ENCODE measurements around the gene UBL3. TPM values are rescaled to one million over a fixed set of nuclear protein-coding genes. Genes with fewer than 3 reads are reported as not detected.

Gene UBL3
- total RNA-seq, 2 experiments from 2014 or later: 39.5 to 41.9 TPM

- ChIA-PET POLR2A (interaction anchor here (1.2 kb wide), 1 partner anchor 13 kb away, joined by 3 read pairs; no protein-coding TSS in a partner anchor), CTCF (no interaction called here)
- H3K27me3 Mint-ChIP-seq: no peaks in the 10 kb centered on the region
- intact Hi-C loops (cut with DNase I, micrococcal nuclease): no loop called here
- no peaks in the 10 kb centered on the region for H3K9me3 Mint-ChIP-seq
- Histone ChIP-seq H3K36me3 (ENCODE audit: insufficient read depth, low read length) (no peaks in the 10 kb centered on the region), H3K4me3 (ENCODE audit: low read length) (no peak overlapping the region), H3K4me1 (ENCODE audit: insufficient read depth, low read length) (peaks cover 1% of the 10 kb centered on the region), H3K27me3 (ENCODE audit: control insufficient read depth in 1 of 2, insufficient read depth in 2 of 2, low read length in 2 of 2) (no peaks in the 10 kb centered on the region), H3K27ac (ENCODE audit: low read depth in 1 of 2, low read length in 2 of 2) (no peak overlapping the region), H3K9me3 (ENCODE audit: control insufficient read depth in 1 of 2, insufficient read depth in 1 of 2, low read length in 2 of 2) (no peaks in the 10 kb centered on the region)
- no peak for DNase-seq
- no peak overlapping the region for H3K4me3 Mint-ChIP-seq
- H3K27ac Mint-ChIP-seq: no peak overlapping the region
- ATAC-seq (ENCODE audit: poor library complexity): no peak
- no peak for TF ChIP-seq CTCF (IDR thresholded peaks at IDR 0.05)
- peaks cover 83% of the 10 kb centered on the region for H3K4me1 Mint-ChIP-seq (ENCODE audit: low read depth)
- H3K36me3 Mint-ChIP-seq (ENCODE audit: low read depth): no peaks in the 10 kb centered on the region
These were observed 39.5 kb downstream of the UBL3 start for GRCh38 chr13:29810898-29811297.

- Histone ChIP-seq H3K4me3 (ENCODE audit: low read length) (no peak overlapping the region), H3K27me3 (ENCODE audit: control insufficient read depth in 1 of 2, insufficient read depth in 2 of 2, low read length in 2 of 2) (no peaks in the 10 kb centered on the region), H3K36me3 (ENCODE audit: insufficient read depth, low read length) (no peaks in the 10 kb centered on the region), H3K9me3 (ENCODE audit: control insufficient read depth in 1 of 2, insufficient read depth in 1 of 2, low read length in 2 of 2) (no peaks in the 10 kb centered on the region), H3K27ac (ENCODE audit: low read depth in 1 of 2, low read length in 2 of 2) (no peak overlapping the region), H3K4me1 (ENCODE audit: insufficient read depth, low read length) (peaks cover 4% of the 10 kb centered on the region)
- ChIA-PET POLR2A (interaction anchor here (1.2 kb wide), 1 partner anchor 12 kb away, joined by 3 read pairs; no protein-coding TSS in a partner anchor), CTCF (no interaction called here)
- Mint-ChIP-seq H3K4me3 (no peak overlapping the region), H3K9me3 (no peaks in the 10 kb centered on the region), H3K36me3 (ENCODE audit: low read depth) (no peaks in the 10 kb centered on the region), H3K27ac (no peak overlapping the region), H3K27me3 (no peaks in the 10 kb centered on the region), H3K4me1 (ENCODE audit: low read depth) (peaks cover 76% of the 10 kb centered on the region)
- intact Hi-C loops (cut with DNase I, micrococcal nuclease): no loop called here
- TF ChIP-seq CTCF (IDR thresholded peaks at IDR 0.05): no peak
- DNase-seq (no peak), ATAC-seq (ENCODE audit: poor library complexity) (no peak)
These were observed 40.2 kb downstream of the UBL3 start for GRCh38 chr13:29810145-29810742.

GRCh38 chr13:29808264-29808663 is 42.2 kb downstream of the UBL3 start:
- ChIA-PET CTCF (no interaction called here), POLR2A (interaction anchor here (1.1 to 1.2 kb wide), 2 partner anchors 11 to 116 kb away, joined by 3 to 5 read pairs; no protein-coding TSS in a partner anchor)
- no peak for ATAC-seq (ENCODE audit: poor library complexity)
- Mint-ChIP-seq H3K4me3 (no peak overlapping the region), H3K27me3 (no peaks in the 10 kb centered on the region), H3K4me1 (ENCODE audit: low read depth) (peaks cover 67% of the 10 kb centered on the region), H3K36me3 (ENCODE audit: low read depth) (no peaks in the 10 kb centered on the region), H3K9me3 (no peaks in the 10 kb centered on the region), H3K27ac (no peak overlapping the region)
- Histone ChIP-seq H3K4me1 (ENCODE audit: insufficient read depth, low read length) (peaks cover 4% of the 10 kb centered on the region), H3K9me3 (ENCODE audit: control insufficient read depth in 1 of 2, insufficient read depth in 1 of 2, low read length in 2 of 2) (no peaks in the 10 kb centered on the region), H3K27me3 (ENCODE audit: control insufficient read depth in 1 of 2, insufficient read depth in 2 of 2, low read length in 2 of 2) (no peaks in the 10 kb centered on the region), H3K27ac (ENCODE audit: low read depth in 1 of 2, low read length in 2 of 2) (no peak overlapping the region), H3K36me3 (ENCODE audit: insufficient read depth, low read length) (no peaks in the 10 kb centered on the region), H3K4me3 (ENCODE audit: low read length) (no peak overlapping the region)
- intact Hi-C loops (cut with DNase I, micrococcal nuclease): loop anchor here in 1 of 2 experiments (5.0 kb wide), 1 partner anchor 39 kb away; no protein-coding TSS in a partner anchor
- no peak for TF ChIP-seq CTCF (IDR thresholded peaks at IDR 0.05)
- DNase-seq: no peak

Measured in CD4-positive, alpha-beta T cell (primary cell).